Neural progenitor cell (in vitro differentiated cells): Measurements from ENCODE around the gene RIC3. TPM values are rescaled to one million over a fixed set of nuclear protein-coding genes. Genes with fewer than 3 reads are reported as not detected.

Source experiments
- DNase-seq: peaks from one replicate; pipeline ENCODE4 v3.0.0-alpha.2; 2016; ENCODE audit warnings: low spot score
- H2AFZ ChIP-seq: fragments of 200-600 bp; sonication (generic); replicated peaks from 2 replicates; pipeline ENCODE4 v1.6.1; 2016; ENCODE audit warnings: antibody characterized with exemption
- H3F3A ChIP-seq: fragments of 200-600 bp; sonication (generic); 2 replicates; pipeline ENCODE4 v1.6.1; 2016; ENCODE audit warnings: antibody characterized with exemption, low read depth
- H3K27ac ChIP-seq: fragments of 200-600 bp; sonication (generic); 2 replicates; pipeline ENCODE4 v1.5.1; 2016; ENCODE audit warnings: mild to moderate bottlenecking
- H3K27me3 ChIP-seq: fragments of 200-600 bp; sonication (generic); 2 replicates; pipeline ENCODE4 v1.6.1; 2016; ENCODE audit warnings: mild to moderate bottlenecking, moderate library complexity
- H3K36me3 ChIP-seq: fragments of 200-600 bp; sonication (generic); 2 replicates; pipeline ENCODE4 v1.5.1; 2016
- H3K4me1 ChIP-seq: fragments of 200-600 bp; sonication (generic); 2 replicates; pipeline ENCODE4 v1.6.1; 2016; ENCODE audit warnings: mixed run types
- H3K4me2 ChIP-seq: fragments of 200-600 bp; sonication (generic); 2 replicates; pipeline ENCODE4 v1.6.1; 2016
- H3K4me3 ChIP-seq: fragments of 200-600 bp; sonication (generic); 2 replicates; pipeline ENCODE4 v1.5.1; 2016
- H3K79me2 ChIP-seq: fragments of 200-600 bp; sonication (generic); 2 replicates; pipeline ENCODE4 v1.6.1; 2016; ENCODE audit warnings: low read depth
- H3K9ac ChIP-seq: fragments of 200-600 bp; sonication (generic); 2 replicates; pipeline ENCODE4 v1.6.1; 2016
- H3K9me3 ChIP-seq: fragments of 200-600 bp; sonication (generic); 2 replicates; pipeline ENCODE4 v1.5.1; 2016; ENCODE audit warnings: low read depth
- H4K20me1 ChIP-seq: fragments of 200-600 bp; sonication (generic); 2 replicates; pipeline ENCODE4 v1.6.1; 2016; ENCODE audit warnings: low read depth
- H3K27ac Mint-ChIP-seq: 3 replicates; pipeline ENCODE4 v1.8.0; 2021; ENCODE audit warnings: mixed read lengths
- H3K27me3 Mint-ChIP-seq: 2 replicates; pipeline ENCODE4 v1.8.0; 2022; ENCODE audit warnings: low read depth, mild to moderate bottlenecking, inconsistent platforms, moderate library complexity, mixed read lengths; ENCODE audit not compliant: insufficient read depth
- H3K36me3 Mint-ChIP-seq: 3 replicates; pipeline ENCODE4 v1.8.0; 2021; ENCODE audit warnings: mixed read lengths
- H3K4me1 Mint-ChIP-seq: 3 replicates; pipeline ENCODE4 v1.8.0; 2021; ENCODE audit warnings: mixed read lengths
- H3K4me3 Mint-ChIP-seq: 3 replicates; pipeline ENCODE4 v1.8.0; 2021; ENCODE audit warnings: mild to moderate bottlenecking, moderate library complexity, mixed read lengths
- H3K9me3 Mint-ChIP-seq: 3 replicates; pipeline ENCODE4 v1.8.0; 2020; ENCODE audit warnings: mixed read lengths
- CTCF ChIP-seq: fragments of 200-600 bp; sonication (generic); IDR thresholded peaks from 2 replicates; pipeline ENCODE4 v1.5.1; 2017; ENCODE audit warnings: antibody characterized with exemption, mild to moderate bottlenecking
- EZH2 ChIP-seq: fragments of 200-600 bp; sonication (generic); IDR thresholded peaks from 2 replicates; pipeline ENCODE4 v1.6.1; 2017; ENCODE audit warnings: antibody characterized with exemption, mild to moderate bottlenecking, moderate library complexity
- EZH2phosphoT487 ChIP-seq: fragments of 200-600 bp; sonication (generic); IDR thresholded peaks from 2 replicates; pipeline ENCODE4 v1.6.1; 2017; ENCODE audit warnings: antibody characterized with exemption
- total RNA-seq: library from RNA; depleted of rRNA; stranded (reverse); fragments of >200 nt; gene quantifications from 2 replicates; pipeline ENCODE4 v1.2.3, GENCODE V29; 2015; ENCODE audit warnings: low replicate concordance

RIC3 gene
- total RNA-seq, 1 donor from 2014 or later, result 33.7 TPM

GRCh38 chr11:8204596-8204995 lies 35.8 kb upstream of the RIC3 start:
- Mint-ChIP-seq H3K4me3 (no peak overlapping the region), H3K27ac (no peak overlapping the region), H3K9me3 (no peaks in the 10 kb centered on the region), H3K4me1 (peaks cover 32% of the 10 kb centered on the region), H3K36me3 (no peaks in the 10 kb centered on the region), H3K27me3 (peaks cover 5% of the 10 kb centered on the region)
- H2AFZ ChIP-seq, result no peak overlapping the region
- H3K4me1 ChIP-seq, result peaks cover 25% of the 10 kb centered on the region
- no peak overlapping the region for H3K27ac ChIP-seq
- no peaks in the 10 kb centered on the region for H3K27me3 ChIP-seq
- no peaks in the 10 kb centered on the region for H3K36me3 ChIP-seq
- peaks cover 29% of the 10 kb centered on the region for H3F3A ChIP-seq
- no peak overlapping the region for H3K4me2 ChIP-seq
- no peak for TF ChIP-seq EZH2
- no peak for TF ChIP-seq EZH2phosphoT487
- TF ChIP-seq CTCF, result no peak
- no peaks in the 10 kb centered on the region for H4K20me1 ChIP-seq
- H3K9ac ChIP-seq, result no peak overlapping the region
- no peak for DNase-seq
- no peak overlapping the region for H3K4me3 ChIP-seq
- no peaks in the 10 kb centered on the region for H3K79me2 ChIP-seq
- H3K9me3 ChIP-seq, result no peaks in the 10 kb centered on the region

GRCh38 chr11:8204025-8204424 lies 35.2 kb upstream of the RIC3 start:
- H3K4me3 Mint-ChIP-seq, result no peak overlapping the region
- Histone ChIP-seq H3K4me3 (no peak overlapping the region), H3K36me3 (no peaks in the 10 kb centered on the region), H3K27me3 (no peaks in the 10 kb centered on the region), H3F3A (peaks cover 29% of the 10 kb centered on the region), H2AFZ (no peak overlapping the region), H3K4me1 (peaks cover 25% of the 10 kb centered on the region), H3K9me3 (no peaks in the 10 kb centered on the region), H3K9ac (no peak overlapping the region), H3K27ac (no peak overlapping the region), H3K79me2 (no peaks in the 10 kb centered on the region), H3K4me2 (no peak overlapping the region), H4K20me1 (no peaks in the 10 kb centered on the region)
- H3K36me3 Mint-ChIP-seq, result no peaks in the 10 kb centered on the region
- no peak for DNase-seq
- H3K27ac Mint-ChIP-seq, result no peak overlapping the region
- TF ChIP-seq EZH2phosphoT487 (no peak), CTCF (no peak), EZH2 (no peak)
- peaks cover 32% of the 10 kb centered on the region for H3K4me1 Mint-ChIP-seq
- peaks cover 5% of the 10 kb centered on the region for H3K27me3 Mint-ChIP-seq
- no peaks in the 10 kb centered on the region for H3K9me3 Mint-ChIP-seq

- H3K4me1 ChIP-seq, result peaks cover 25% of the 10 kb centered on the region
Measured at GRCh38 chr11:8203414-8203715, 34.5 kb upstream of the RIC3 start.

More at GRCh38 chr11:8203414-8203715, 34.5 kb upstream of the RIC3 start:
- Histone ChIP-seq H2AFZ (no peak overlapping the region), H3K27me3 (peaks cover 7% of the 10 kb centered on the region), H3K27ac (no peak overlapping the region), H3F3A (peaks cover 29% of the 10 kb centered on the region), H3K4me3 (no peak overlapping the region), H3K9me3 (no peaks in the 10 kb centered on the region), H3K36me3 (no peaks in the 10 kb centered on the region), H3K9ac (no peak overlapping the region), H3K4me2 (no peak overlapping the region), H3K79me2 (no peaks in the 10 kb centered on the region), H4K20me1 (no peaks in the 10 kb centered on the region)
- Mint-ChIP-seq H3K9me3 (no peaks in the 10 kb centered on the region), H3K27ac (no peak overlapping the region), H3K4me1 (peaks cover 32% of the 10 kb centered on the region), H3K36me3 (no peaks in the 10 kb centered on the region), H3K27me3 (peaks cover 6% of the 10 kb centered on the region), H3K4me3 (no peak overlapping the region)
- DNase-seq, result no peak
- TF ChIP-seq EZH2 (no peak), EZH2phosphoT487 (no peak), CTCF (no peak)
